Subcutaneous adipose tissue (tissue), 4 donors: ENCODE data around the gene MRPL49. TPM values are rescaled to one million over a fixed set of nuclear protein-coding genes. Genes with fewer than 3 reads are reported as not detected.

Experiments
- total RNA-seq, 4 donors: library from RNA; depleted of rRNA; stranded (reverse); fragments of >200 nt; gene quantifications; one replicate each; pipeline ENCODE4 v1.1.0, GENCODE V29; 2016
- TF ChIP-seq, protein P1 (sequence below): fragments of 450-650 bp; IDR thresholded peaks from one replicate; pipeline ENCODE4 v1.5.1; 2016; ENCODE audit warnings: low read depth, mild to moderate bottlenecking, control low read depth, antibody characterized with exemption, moderate library complexity

MRPL49 gene
- total RNA-seq, 4 donors from 2014 or later: 34.1 to 60.8 (median 48.7) TPM

DNA sequence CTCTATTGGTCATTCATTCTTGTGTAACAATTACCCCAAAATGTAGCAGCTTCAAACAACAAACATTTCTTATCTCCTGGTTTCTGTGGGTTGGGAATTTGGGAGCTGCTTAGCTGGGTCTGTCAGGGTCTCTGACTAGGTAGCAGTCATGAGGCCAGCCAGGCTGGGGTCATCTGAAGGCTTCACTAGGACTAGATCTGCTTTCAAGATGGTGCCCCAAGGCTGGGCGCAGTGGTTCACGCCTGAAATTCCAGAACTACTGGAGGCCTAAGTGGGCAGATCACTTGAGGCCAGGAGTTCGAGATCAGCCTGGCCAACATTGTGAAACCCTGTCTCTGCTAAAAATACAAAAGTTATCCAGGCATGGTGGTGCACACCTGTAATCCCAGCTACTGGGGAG is 34.8 kb downstream of the MRPL49 start:
- TF ChIP-seq, protein P1, sequence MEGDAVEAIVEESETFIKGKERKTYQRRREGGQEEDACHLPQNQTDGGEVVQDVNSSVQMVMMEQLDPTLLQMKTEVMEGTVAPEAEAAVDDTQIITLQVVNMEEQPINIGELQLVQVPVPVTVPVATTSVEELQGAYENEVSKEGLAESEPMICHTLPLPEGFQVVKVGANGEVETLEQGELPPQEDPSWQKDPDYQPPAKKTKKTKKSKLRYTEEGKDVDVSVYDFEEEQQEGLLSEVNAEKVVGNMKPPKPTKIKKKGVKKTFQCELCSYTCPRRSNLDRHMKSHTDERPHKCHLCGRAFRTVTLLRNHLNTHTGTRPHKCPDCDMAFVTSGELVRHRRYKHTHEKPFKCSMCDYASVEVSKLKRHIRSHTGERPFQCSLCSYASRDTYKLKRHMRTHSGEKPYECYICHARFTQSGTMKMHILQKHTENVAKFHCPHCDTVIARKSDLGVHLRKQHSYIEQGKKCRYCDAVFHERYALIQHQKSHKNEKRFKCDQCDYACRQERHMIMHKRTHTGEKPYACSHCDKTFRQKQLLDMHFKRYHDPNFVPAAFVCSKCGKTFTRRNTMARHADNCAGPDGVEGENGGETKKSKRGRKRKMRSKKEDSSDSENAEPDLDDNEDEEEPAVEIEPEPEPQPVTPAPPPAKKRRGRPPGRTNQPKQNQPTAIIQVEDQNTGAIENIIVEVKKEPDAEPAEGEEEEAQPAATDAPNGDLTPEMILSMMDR: no peak

DNA sequence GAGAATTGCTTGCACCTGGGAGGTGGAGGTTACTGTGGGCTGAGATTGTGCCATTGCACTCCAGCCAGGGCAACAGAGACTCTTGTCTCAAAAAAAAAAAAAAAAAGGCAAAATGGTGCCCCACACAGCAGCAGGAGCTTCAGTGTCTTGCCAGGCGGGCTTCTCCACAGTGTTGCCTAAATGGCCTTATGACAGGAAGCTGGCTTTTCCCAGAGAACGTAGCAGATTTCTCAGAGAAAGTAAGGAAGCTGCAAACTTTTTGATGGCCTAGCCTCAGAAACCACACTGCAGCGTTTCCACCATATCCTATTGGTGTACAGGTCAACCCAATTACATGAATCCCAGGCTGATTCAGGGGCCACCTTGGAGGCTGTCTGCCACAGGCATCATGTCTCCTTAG is 35.2 kb downstream of the MRPL49 start:
- TF ChIP-seq, protein P1: no peak

DNA sequence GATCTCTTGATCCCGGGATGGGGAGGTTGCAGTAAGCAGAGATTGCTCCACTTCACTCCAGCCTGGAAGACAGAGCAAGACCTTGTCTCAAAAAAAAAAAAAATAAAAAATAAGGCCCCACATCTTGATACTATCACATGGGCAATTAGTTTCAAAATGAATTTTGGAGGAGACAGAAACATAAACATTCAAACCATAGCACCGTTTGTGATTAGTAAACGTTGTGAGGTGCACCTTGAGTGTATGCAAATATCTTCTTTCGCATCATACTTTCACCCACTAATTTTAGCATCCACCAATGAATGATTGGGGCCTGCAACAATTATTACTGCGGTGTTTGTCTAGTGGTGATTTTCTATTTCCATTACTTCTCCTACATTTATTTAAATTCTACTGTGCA is 36.9 kb downstream of the MRPL49 start:
- TF ChIP-seq, protein P1: no peak

DNA sequence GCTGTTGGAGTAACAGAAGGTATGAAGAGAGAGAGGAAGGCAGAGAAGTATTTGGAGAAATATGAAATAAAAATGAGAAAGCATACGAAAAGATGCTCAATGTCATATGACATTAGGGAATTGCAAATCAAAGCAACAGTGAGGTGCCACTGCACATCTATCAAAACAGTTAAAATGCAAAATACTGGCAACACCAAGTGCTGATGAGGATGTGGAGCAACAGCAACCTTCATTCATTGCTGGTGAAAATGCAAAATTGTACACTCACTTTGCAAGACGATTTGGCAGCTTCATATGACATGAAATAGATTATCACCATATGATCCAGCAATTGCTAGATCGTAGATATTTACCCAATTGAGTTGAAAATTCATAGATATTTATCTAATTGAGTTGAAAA is 38.5 kb downstream of the MRPL49 start:
- TF ChIP-seq, protein P1: no peak

DNA sequence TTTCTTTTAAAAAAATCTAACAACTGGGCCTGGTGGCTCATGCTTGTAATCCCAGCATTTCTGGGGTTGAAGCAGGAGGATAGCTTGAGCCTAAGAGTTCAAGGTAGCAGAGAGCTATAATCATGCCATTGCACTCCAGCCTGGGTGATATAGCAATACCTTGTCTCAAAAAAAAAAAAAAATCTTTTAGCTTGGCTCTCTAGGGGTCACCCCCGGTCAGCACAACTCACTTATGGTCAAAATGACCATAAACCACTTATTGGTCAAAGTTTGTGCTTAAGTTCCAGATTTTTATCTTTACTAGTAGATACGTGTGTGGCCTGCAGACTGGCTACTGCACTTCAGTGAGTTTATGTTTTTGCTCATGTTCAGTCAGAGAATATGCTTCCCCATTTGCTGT is 41.6 kb downstream of the MRPL49 start:
- TF ChIP-seq, protein P1: no peak

DNA sequence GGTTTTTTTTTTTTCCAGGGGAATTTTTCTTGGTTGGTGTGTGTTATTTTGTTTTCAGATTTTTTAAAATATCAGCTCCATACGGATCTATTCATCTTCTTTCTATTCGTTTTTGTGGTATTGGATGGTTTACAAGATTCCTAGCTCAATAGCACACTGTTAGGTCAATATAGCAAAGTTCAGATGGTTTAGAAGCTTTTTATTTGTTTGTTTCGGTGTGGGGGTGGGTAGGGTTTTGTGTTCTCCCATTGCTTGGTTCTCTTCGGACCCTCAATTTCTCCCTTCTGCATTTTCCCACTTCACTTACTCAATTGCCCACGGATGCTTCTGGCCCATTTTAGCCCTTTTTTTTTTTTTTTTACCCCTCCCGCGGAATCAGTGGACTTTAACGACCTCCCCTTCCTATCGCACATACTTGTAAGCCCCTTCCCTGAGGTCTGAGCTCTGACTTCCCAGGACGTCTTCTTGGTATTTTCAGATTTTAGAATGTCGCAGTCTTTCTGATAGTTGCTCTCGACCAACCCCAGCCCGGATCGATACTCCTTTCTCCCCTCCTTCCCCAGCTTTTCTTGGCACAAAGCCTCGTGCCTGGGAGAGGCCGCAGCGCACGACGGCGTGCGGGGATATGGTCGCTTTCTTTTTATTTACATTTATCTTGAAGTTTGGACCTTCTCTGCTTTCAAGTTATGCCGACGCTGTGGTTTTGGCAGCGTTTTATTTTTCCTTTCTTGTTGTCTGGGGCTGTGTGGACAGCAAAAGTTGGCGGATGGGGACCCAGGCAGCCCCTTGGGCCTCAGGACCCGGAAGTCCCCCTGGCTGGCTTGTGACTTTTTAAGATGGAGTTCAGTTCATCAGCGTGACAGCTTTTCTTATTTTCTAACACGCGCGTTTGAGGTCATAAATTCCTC is 43.5 kb downstream of the MRPL49 start:
- TF ChIP-seq, protein P1: no peak

DNA sequence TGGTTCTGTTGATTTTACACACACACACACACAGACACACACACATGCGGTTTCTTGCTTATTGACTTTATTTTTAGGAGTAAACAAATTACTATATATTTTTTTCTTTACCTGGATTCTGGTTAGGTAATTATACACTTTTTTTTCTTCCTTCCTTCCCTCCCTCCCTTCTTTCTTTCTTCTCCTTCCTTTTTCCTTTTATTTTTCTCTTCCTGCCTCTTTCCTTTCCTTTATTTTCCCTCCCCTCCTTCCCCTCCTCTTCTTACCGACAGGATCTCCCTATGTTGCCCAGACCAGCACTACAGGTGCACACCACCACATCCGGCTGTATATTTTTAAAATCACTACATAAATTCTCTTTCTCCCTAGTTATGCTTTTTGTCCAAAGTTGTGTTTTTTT is 44.8 kb downstream of the MRPL49 start:
- TF ChIP-seq, protein P1: no peak
